IgD-negative memory B cell (primary cell): ENCODE data around the gene B3GNT9. TPM values are rescaled to one million over a fixed set of nuclear protein-coding genes. Genes with fewer than 3 reads are reported as not detected.

ENCODE experiments used
- H3K27ac Mint-ChIP-seq, 3 donors: one replicate each; pipeline ENCODE4 v1.8.0; 2020 to 2022; ENCODE audit warnings: mild to moderate bottlenecking in 3 of 3, mixed read lengths in 3 of 3, moderate library complexity in 1 of 3
- H3K27me3 Mint-ChIP-seq: one replicate; pipeline ENCODE4 v1.8.0; 2021; ENCODE audit warnings: mixed read lengths
- H3K36me3 Mint-ChIP-seq: one replicate; pipeline ENCODE4 v1.8.0; 2020; ENCODE audit warnings: mild to moderate bottlenecking, mixed read lengths
- H3K4me1 Mint-ChIP-seq, 3 donors: one replicate each; pipeline ENCODE4 v1.8.0; 2020 to 2022; ENCODE audit warnings: mixed read lengths in 3 of 3, mild to moderate bottlenecking in 1 of 3
- H3K4me3 Mint-ChIP-seq, 4 donors: one replicate each; pipeline ENCODE4 v1.8.0; 2020 to 2022; ENCODE audit warnings: mild to moderate bottlenecking in 4 of 4, mixed read lengths in 4 of 4, moderate library complexity in 3 of 4
- H3K9me3 Mint-ChIP-seq, 3 donors: one replicate each; pipeline ENCODE4 v1.8.0; 2020 to 2021; ENCODE audit warnings: mixed read lengths in 3 of 3, mild to moderate bottlenecking in 1 of 3
- polyA plus RNA-seq: library from polyadenylated mRNA; unstranded; fragments of 300-500 nt; fragmentation: Illumina TruSeq; gene quantifications from one replicate; pipeline ENCODE4 v1.2.3, GENCODE V29; 2021

The B3GNT9 gene
- polyA plus RNA-seq, 1 donor from 2014 or later, result 0.45 TPM

- Mint-ChIP-seq H3K27ac (peak overlapping the region; percentile 39 to 88 (median 65)), H3K4me1 (peaks cover 14 to 20% (median 15%) of the 10 kb centered on the region in 3 donors), H3K27me3 (peaks cover 64% of the 10 kb centered on the region), H3K4me3 (peak overlapping the region in 1 of 4 donors; percentile 60), H3K36me3 (no peaks in the 10 kb centered on the region), H3K9me3 (no peaks in the 10 kb centered on the region)
Measured at GRCh38 chr16:67166598-67167168, 15.9 kb upstream of the B3GNT9 start.

DNA sequence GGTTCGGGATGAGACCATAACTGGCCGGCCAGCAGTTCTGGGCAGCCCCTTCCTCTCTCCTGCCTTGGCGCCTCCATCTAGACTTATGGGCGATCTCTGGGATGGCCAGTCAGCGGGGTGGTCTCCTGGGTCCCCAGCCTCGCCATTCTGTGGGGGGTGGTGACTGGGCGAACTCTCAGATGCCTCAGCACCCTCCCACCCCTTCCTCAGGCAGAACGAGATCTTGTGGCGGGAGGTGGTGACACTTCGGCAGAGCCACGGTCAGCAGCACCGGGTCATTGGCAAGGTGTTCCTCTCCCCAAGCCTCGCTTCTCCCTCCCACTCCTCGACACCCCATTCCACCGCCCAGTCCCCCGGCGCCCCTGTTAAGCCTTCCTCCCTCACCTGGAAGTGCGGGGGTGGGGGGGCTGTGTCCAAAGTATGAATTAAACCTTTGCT lies 15.3 kb upstream of the B3GNT9 start:
- Mint-ChIP-seq H3K4me3 (peak overlapping the region in 1 of 4 donors; percentile 12), H3K27me3 (peaks cover 62% of the 10 kb centered on the region), H3K27ac (peak overlapping the region in 1 of 3 donors; percentile 39), H3K4me1 (peaks cover 13 to 18% (median 15%) of the 10 kb centered on the region in 3 donors), H3K36me3 (no peaks in the 10 kb centered on the region), H3K9me3 (no peaks in the 10 kb centered on the region)

DNA sequence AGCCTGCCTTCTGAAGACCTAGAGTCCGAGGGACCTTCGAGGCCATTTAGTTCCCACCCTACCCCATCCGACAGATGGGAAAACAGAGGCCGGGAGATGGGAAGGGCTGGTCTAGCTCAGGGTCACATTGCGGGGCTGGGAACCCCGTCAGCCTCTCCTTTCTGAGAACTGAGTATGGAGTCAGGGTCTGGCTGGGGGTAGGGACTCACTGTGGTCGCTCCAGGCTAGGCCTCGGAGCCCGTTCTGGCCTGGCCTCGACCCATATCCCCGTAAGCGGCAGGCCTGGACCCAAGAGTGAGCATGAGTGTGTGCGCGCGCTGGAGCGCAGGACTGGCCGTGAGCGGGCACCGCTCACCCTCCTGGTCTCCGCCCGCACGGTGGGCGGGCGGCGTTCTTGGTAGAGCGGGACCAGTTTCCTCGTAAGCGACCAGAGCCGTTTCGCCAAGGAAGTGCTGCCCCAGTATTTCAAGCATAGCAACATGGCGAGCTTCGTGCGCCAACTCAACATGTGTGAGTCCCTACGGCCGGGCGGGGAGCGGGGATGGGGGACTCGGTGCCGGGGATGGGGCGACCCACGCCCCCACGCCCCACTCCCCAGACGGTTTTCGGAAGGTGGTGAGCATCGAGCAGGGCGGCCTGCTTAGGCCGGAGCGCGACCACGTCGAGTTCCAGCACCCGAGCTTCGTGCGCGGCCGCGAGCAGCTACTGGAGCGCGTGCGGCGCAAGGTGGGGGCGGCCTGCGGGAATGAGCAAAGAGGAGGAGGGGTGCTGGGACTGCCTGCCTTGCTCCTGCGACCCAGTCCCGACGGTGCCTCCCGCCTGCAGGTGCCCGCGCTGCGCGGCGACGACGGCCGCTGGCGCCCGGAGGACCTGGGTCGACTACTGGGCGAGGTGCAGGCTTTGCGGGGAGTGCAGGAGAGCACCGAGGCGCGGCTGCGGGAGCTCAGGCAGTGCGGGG lies 14.6 kb upstream of the B3GNT9 start:
- H3K27ac Mint-ChIP-seq, result peak overlapping the region in 1 of 3 donors; percentile 79
- no peaks in the 10 kb centered on the region for H3K9me3 Mint-ChIP-seq
- peak overlapping the region; percentile 12 to 75 (median 64) for H3K4me3 Mint-ChIP-seq
- H3K4me1 Mint-ChIP-seq, result peaks cover 14 to 20% (median 15%) of the 10 kb centered on the region in 3 donors
- H3K36me3 Mint-ChIP-seq, result no peaks in the 10 kb centered on the region
- H3K27me3 Mint-ChIP-seq, result peaks cover 60% of the 10 kb centered on the region

- H3K9me3 Mint-ChIP-seq, result no peaks in the 10 kb centered on the region
- H3K4me3 Mint-ChIP-seq, result peak within 1 kb of the TSS; percentile 68 to 82 (median 76)
- no peaks in the 10 kb centered on the region for H3K36me3 Mint-ChIP-seq
- H3K27ac Mint-ChIP-seq, result peak within 1 kb of the TSS in 2 of 3 donors; percentile 63 to 79
- peaks cover 12 to 15% (median 12%) of the 10 kb centered on the region in 3 donors for H3K4me1 Mint-ChIP-seq
- H3K27me3 Mint-ChIP-seq, result peaks cover 54% of the 10 kb centered on the region
Measured at GRCh38 chr16:67164599-67165061, 13.8 kb upstream of the B3GNT9 start, which contains the start of gene HSF4. TSS of gene HSF4 (plus strand) at chr16:67164745. CDS start at chr16:67164812, 67 bp downstream.

DNA sequence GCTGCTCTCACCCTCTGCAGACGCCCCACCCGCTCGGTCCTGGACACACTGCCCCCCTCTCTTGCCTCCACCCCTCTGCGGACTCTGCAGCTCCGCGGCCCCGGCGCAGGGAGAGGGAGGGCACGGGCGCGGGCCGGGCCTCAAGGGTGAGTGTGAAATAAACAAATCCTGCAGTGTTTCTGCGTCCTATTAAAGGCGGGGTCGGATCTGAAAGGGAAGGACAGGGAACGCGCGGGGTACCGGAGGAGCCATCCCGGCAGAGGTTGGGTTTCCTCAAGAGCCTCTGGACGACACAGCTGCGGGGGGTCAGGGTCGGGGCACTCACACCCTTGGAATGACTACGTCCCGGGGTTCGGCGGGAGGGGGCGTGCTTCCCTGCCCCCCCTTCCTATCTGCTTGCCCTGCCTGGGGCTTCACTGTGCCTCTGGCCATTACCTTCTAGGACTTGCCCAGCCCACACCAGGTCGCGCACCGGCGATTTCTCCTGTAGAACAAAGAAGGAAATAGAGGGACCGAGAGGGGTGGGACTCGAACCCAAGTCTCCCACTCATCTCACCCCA lies 13.3 kb upstream of the B3GNT9 start:
- Mint-ChIP-seq H3K9me3 (no peaks in the 10 kb centered on the region), H3K4me3 (peak overlapping the region; percentile 68 to 82 (median 72)), H3K36me3 (no peaks in the 10 kb centered on the region), H3K4me1 (peaks cover 11 to 14% (median 12%) of the 10 kb centered on the region in 3 donors), H3K27me3 (peaks cover 54% of the 10 kb centered on the region), H3K27ac (peak overlapping the region in 2 of 3 donors; percentile 63 to 64)

GRCh38 chr16:67163164-67163998 lies 12.6 kb upstream of the B3GNT9 start:
- no peaks in the 10 kb centered on the region for H3K9me3 Mint-ChIP-seq
- peaks cover 14 to 21% (median 18%) of the 10 kb centered on the region in 3 donors for H3K4me1 Mint-ChIP-seq
- no peaks in the 10 kb centered on the region for H3K36me3 Mint-ChIP-seq
- H3K27ac Mint-ChIP-seq, result peak overlapping the region in 2 of 3 donors; percentile 63 to 64
- peak overlapping the region; percentile 68 to 99 (median 80) for H3K4me3 Mint-ChIP-seq
- peaks cover 48% of the 10 kb centered on the region for H3K27me3 Mint-ChIP-seq

DNA sequence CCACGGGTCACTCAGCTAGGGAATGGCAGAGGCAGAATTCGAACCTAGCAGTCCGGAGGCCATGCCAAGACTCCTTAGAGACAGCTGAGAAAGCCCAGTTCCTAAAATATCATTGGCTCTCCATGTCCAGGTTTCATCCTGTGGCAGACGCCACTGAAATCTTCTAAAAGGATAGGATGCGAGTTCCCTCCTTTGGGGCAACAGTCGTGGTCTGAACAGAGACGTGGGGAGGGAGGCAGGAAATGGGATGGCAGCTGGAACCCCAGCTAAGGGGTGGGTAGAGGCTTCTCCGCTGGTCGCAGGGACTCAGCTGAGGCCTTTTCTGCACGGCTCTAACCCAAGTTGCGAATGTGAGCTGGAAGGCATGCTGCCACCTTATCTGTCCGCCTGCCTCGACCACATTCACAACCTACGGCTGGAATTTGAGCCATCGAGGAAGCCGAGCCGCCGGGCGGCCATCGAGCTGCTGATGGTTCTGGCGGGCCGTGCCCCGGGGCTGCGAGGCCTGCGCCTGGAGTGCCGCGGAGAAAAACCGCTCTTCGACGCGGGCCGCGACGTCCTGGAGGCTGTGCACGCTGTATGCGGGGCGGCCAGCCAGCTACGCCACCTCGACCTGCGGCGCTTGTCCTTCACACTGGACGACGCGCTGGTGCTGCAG lies 11.8 kb upstream of the B3GNT9 start:
- Mint-ChIP-seq H3K9me3 (no peaks in the 10 kb centered on the region), H3K27ac (peak overlapping the region in 2 of 3 donors; percentile 82 to 97), H3K27me3 (peaks cover 41% of the 10 kb centered on the region), H3K4me1 (peaks cover 22 to 26% (median 25%) of the 10 kb centered on the region in 3 donors), H3K36me3 (no peaks in the 10 kb centered on the region), H3K4me3 (peak overlapping the region in 3 of 4 donors; percentile 75 to 99 (median 87))

GRCh38 chr16:67161595-67162058 lies 10.8 kb upstream of the B3GNT9 start:
- H3K9me3 Mint-ChIP-seq, result no peaks in the 10 kb centered on the region
- H3K27me3 Mint-ChIP-seq, result peaks cover 34% of the 10 kb centered on the region
- peak overlapping the region in 2 of 3 donors; percentile 82 to 97 for H3K27ac Mint-ChIP-seq
- H3K4me3 Mint-ChIP-seq, result peak overlapping the region in 1 of 4 donors; percentile 99
- peaks cover 30 to 32% (median 30%) of the 10 kb centered on the region in 3 donors for H3K4me1 Mint-ChIP-seq
- H3K36me3 Mint-ChIP-seq, result no peaks in the 10 kb centered on the region

GRCh38 chr16:67158637-67159600 lies 8.1 kb upstream of the B3GNT9 start:
- H3K27me3 Mint-ChIP-seq, result peaks cover 19% of the 10 kb centered on the region
- peak overlapping the region; percentile 94 to 97 (median 97) for H3K27ac Mint-ChIP-seq
- H3K4me1 Mint-ChIP-seq, result peaks cover 32 to 38% (median 35%) of the 10 kb centered on the region in 3 donors
- no peaks in the 10 kb centered on the region for H3K36me3 Mint-ChIP-seq
- H3K9me3 Mint-ChIP-seq, result no peaks in the 10 kb centered on the region
- H3K4me3 Mint-ChIP-seq, result peak overlapping the region; percentile 91 to 99 (median 94)

GRCh38 chr16:67157892-67158635 lies 7.3 kb upstream of the B3GNT9 start:
- H3K9me3 Mint-ChIP-seq, result no peaks in the 10 kb centered on the region
- no peaks in the 10 kb centered on the region for H3K36me3 Mint-ChIP-seq
- H3K27ac Mint-ChIP-seq, result peak overlapping the region; percentile 94 to 97 (median 97)
- peaks cover 32 to 38% (median 34%) of the 10 kb centered on the region in 3 donors for H3K4me1 Mint-ChIP-seq
- peak overlapping the region; percentile 91 to 99 (median 94) for H3K4me3 Mint-ChIP-seq
- H3K27me3 Mint-ChIP-seq, result peaks cover 17% of the 10 kb centered on the region

DNA sequence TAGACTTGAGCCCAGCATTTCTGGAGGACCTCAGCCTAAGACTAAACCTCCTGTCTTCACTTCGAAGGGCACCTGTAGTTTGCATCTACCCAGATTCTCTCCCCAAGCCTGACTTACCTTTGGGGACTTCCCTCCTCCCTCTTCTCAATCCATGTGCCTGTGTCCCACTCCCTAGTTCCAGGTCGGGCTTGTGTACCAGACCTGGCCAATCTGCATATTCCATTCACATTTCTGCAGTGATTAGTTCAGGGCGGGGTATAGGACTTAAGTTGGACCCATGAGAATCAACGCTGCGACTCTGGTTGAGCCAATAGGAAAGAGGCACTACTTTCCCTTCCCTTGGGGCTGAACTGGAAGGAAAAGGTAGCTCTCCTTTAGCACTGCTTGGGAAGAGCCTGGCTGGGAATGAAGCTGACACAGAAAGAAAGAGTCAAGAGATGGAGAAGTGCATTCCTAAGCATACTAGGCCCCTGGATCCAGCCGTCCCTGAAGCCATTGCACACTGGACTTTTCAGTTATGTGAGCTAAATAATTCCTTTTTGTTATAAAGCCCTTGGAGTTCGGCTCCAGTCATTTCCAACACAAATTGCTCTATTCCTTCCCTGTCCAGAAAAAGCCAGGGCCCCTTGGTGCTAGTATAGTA lies 6.4 kb upstream of the B3GNT9 start:
- H3K27me3 Mint-ChIP-seq, result peaks cover 11% of the 10 kb centered on the region
- peak overlapping the region; percentile 94 to 97 (median 97) for H3K27ac Mint-ChIP-seq
- peaks cover 27 to 34% (median 34%) of the 10 kb centered on the region in 3 donors for H3K4me1 Mint-ChIP-seq
- no peaks in the 10 kb centered on the region for H3K36me3 Mint-ChIP-seq
- no peaks in the 10 kb centered on the region for H3K9me3 Mint-ChIP-seq
- peak overlapping the region in 1 of 4 donors; percentile 99 for H3K4me3 Mint-ChIP-seq
